Measurements from ENCODE around the gene PDCD7.
"Not testable (repeated sequence)": the region's sequence is repeated elsewhere in the genome, so short reads cannot be mapped to it uniquely, and the experiment has no call there.

The PDCD7 gene

DNA sequence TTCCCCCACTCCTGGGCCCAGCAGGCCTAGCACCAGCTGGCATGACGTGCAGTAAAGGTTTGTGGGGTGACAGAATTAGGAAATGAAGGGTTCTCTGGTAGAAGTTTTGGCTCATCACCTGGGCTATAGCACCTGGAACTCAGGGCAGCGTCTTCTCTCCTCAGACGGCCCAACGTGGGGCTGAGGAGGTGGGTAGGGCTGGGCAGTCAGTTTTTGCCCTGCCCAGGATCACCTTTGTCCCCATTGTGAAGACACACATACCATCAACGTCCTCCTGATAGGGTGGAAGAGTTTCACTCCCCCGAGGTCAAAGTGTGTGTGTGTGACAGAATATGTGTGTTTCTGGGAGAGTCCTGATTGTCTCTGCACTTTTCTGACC lies 45.0 kb downstream of the PDCD7 start:
- no peak for DNase-seq

DNA sequence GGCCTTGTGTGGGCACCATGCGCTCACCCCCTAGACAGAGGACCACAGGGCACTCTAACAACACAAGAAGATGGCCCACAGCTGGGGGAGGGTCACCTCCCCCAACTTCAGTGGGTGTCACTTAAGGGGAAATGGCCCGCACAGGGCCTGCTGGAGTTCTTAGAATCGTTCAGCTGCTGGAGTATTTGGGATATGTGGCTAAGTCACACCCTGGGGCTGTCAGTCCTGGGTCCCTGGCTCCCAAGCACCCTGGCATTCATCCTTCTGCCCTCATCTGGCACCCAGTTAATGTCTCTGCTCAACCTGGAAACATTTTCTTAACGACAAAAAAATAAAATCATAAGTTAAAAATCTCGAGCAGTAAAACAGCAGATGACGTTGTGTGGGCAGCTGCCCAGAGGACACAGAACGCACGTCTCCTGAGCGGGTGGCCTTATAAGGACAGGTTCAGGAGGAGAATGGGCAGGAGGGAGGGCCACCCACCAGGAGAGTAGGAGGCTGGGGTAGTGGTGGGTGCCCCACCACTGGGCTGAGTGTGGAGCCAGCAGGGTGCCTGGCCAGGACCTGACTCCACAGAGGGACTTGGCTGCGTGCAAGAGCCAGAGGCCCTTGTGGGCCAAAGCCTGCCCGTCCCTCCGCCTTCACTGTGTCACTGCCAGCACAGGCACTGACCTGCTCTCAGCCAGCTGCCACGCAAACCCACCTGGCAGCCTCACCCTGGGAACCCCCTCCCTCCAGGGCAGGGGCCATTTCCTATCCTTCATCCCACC lies 45.5 kb downstream of the PDCD7 start:
- no peak for DNase-seq

- DNase-seq: no peak
Observed at GRCh38 chr15:65087411-65087810, 46.2 kb downstream of the PDCD7 start.

DNA sequence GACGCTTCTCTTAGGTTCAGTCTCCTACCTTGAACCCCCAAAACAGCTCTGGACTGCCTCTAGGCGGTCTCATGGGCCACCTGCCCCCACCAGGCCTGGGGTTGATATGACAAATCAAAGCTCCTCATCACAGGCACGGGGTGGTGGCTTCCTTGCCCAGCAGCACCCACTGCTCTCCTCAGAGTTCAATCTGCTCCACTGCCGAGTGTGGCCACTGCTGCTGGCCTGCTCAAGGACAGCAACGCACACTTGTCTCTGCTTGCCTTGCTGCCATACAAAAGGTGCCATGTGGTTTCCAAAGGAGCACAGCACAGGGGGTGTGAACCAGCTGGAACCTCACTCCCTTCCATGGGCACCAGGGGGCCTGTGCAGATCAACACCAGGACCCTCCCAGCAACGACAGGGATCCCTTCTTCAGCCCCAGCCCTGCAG lies 46.9 kb downstream of the PDCD7 start:
- DNase-seq: no peak

GRCh38 chr15:65085990-65086679 lies 47.5 kb downstream of the PDCD7 start:
- peak in 1 of 2 experiments; percentile 38 for DNase-seq

DNA sequence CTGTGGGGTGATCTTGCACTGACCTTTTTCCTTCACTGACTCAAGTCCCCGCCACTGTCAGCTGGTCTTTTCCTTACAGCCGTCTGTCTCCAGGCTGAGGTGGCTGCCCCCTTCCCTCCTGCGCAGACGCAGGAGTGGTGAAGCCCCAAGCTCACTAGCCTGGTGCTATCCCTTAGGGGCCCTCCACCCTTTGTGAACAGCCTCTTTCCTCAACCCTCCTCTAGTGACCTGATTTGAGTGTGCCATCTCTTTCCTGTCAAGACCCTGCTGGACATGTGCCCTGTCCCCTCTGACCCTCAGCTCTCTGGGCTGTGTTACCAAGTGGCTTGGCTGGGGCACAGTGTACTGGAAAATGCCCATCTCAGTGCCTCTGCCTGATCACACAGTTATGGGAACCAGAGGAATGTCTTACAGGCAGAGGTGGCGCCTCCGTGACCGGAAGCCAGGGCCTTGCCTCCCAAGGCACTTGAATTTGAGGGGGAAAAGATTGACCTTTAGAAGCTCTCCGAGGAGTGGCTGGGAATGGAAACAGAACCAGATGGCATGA lies 48.3 kb downstream of the PDCD7 start:
- DNase-seq: no peak

- DNase-seq: no peak
Observed at GRCh38 chr15:65084500-65085206, 49.0 kb downstream of the PDCD7 start.

GRCh38 chr15:65083262-65083701 lies 50.3 kb downstream of the PDCD7 start:
- DNase-seq: no peak

DNA sequence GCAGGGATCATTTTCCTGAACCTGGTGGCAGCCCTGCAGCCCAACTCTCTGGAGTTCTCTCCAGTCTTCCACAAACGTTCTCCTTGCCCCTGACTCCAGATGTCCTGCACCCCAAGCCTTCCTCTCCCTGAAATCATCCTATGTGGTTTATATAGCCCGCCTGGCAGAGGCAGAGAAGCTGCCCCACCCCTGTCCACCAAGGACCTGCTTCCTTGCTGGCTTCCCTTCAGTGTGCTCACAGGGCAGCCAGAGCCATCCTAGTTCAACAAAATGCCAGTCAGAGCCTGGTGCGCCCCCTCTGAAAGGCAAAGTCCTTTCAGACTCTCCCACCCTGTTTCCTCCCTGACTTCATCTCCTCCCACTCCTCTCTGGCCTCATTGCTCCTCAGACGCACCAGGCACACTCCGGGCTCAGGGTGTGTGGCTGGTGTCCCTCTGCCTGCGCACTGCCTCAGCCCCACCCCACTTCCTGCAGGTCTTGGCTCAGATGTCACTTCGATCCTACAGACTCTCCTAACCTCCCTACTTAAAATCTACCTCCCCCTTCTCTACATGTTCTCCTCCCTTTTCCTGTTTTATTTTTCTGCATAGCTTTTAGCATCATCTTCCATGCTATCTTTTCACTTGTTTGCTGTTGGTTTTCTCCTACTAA lies 51.2 kb downstream of the PDCD7 start:
- DNase-seq: peak in 1 of 2 experiments; percentile 32

- peak; percentile 47 to 56 for DNase-seq
Observed at GRCh38 chr15:65081758-65082157, 51.9 kb downstream of the PDCD7 start.

DNA sequence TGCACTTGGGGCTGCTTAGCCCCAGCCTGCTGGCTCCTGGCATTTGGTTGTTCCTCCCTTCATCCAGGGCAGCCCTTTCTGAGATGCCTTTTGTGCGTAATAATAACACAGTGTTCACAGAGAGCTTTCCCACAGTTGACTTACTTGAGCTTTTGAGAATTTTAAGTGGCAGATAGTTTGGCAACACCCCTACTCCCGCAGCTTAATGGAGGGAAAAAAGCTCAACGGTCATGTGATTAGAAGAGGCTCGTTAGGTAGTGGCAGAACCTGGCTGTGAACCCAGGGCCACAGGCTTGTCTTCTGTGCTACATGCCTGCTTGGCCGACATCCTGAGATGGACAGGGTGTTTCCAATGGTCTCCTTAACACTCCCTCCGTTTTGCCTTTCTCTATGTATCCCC lies 52.3 kb downstream of the PDCD7 start:
- no peak for DNase-seq

DNA sequence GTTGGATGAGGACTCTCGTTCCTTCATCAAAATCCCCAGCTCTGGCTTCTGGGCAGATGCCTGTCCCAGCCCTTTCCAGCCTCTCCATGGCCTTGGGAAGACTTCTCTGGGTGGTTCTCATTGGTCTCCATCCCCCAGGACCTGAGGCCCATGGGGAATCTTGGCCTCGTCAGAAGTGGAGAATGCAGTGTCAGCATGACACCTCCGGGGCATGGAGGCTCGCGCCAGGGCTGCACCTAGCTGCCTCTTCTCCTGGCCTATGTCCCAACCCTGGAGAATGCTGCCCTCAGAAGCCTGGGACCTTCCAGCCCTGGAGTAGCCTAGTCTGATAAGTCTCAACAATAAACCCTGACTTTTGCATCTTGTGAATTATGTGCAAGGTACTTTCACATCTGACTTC lies 54.0 kb downstream of the PDCD7 start:
- no peak for DNase-seq

DNA sequence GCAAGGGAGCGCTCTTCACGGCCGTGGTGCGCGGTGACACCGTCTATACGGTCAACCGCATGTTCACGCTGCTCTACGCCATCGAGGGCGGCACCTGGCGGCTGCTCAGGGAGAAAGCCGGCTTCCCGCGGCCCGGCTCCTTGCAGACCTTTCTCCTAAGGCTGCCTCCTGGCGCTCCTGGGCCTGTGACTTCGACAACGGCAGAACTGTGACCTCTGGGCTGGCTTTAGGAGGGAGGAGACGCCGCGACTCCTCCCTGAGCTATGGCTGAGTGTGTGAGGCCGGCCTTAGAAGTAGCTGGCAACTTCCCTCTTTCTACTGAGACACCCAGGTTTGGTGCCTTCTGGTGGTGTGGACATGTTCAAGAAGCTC lies 55.6 kb downstream of the PDCD7 start:
- DNase-seq: peak; percentile 70 to 77

DNA sequence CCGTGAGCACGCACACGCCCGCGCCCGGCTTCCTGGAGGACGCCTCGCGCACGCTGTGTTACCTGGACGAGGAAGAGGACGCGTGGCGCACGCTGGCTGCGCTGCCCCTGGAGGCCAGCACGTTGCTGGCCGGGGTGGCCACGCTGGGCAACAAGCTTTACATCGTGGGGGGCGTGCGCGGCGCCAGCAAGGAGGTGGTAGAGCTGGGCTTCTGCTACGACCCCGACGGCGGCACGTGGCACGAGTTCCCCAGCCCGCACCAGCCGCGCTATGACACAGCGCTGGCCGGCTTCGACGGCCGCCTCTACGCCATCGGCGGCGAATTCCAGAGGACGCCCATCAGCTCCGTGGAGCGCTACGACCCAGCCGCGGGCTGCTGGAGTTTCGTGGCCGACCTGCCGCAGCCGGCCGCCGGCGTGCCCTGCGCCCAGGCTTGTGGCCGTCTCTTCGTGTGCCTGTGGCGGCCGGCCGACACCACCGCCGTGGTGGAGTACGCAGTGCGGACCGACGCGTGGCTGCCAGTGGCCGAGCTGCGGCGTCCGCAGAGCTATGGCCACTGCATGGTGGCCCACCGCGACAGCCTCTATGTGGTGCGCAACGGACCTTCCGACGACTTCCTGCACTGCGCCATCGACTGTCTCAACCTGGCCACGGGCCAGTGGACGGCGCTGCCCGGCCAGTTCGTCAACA lies 56.2 kb downstream of the PDCD7 start:
- no peak for DNase-seq

DNA sequence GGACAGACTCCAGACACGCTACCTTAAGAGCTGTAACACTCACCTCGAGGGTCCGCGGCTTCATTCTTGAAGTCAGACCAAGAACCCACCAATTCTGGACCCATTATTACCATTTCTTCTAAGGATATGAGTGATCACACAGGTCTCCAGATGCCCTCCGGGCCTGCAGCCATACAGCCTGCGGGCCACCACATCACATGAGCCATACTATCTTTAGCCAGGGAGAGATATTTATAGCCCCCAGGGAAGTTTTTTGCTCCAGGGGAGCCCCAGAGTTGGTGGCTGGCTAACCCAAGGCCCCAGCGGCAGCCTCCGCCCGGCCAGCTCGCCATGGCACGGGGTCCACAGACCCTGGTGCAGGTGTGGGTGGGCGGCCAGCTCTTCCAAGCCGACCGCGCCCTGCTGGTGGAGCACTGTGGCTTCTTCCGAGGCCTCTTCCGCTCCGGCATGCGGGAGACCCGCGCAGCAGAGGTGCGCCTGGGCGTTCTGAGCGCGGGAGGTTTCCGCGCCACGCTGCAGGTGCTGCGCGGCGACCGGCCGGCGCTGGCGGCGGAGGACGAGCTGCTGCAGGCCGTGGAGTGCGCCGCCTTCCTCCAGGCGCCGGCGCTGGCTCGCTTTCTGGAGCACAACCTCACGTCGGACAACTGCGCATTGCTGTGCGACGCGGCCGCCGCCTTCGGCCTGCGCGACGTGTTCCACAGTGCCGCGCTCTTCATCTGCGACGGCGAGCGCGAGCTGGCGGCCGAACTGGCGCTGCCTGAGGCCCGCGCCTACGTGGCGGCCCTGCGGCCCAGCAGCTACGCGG lies 56.9 kb downstream of the PDCD7 start, which contains the start of gene KBTBD13:
Gene KBTBD13, plus strand, starts transcription at position 261 of the 805 bp plus-strand sequence. Its CDS starts 70 bp downstream, at position 331.
- DNase-seq: no peak

DNA sequence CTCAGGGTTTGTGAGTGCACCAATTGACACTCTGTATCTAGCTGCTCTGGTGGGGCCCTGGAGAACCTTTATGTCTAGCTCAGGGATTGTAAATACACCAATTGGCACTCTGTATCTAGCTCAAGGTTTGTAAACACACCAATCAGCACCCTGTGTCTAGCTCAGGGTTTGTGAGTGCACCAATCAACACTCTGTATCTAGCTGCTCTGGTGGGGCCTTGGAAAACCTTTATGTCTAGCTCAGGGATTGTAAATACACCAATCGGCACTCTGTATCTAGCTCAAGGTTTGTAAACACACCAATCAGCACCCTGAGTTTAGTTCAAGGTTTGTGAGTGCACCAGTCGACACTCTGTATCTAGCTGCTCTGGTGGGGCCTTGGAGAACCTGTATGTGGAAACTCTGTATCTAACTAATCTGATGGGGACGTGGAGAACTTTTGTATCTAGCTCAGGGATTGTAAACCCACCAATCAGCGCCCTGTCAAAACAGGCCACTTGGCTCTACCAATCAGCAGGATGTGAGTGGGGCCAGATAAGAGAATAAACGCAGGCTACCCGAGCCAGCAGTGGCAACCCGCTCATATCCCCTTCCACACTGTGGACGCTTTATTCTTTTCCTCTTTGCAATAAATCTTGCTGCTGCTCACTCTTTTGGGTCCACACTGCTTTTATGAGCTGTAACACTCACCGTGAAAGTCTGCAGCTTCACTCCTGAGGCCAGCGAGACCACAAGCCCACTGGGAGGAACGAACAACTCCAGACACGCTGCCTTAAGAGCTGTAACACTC lies 57.8 kb downstream of the PDCD7 start:
- DNase-seq: not testable (repeated sequence)

GRCh38 chr15:65074946-65075345 lies 58.7 kb downstream of the PDCD7 start:
- not testable (repeated sequence) for DNase-seq

- no peak for DNase-seq
Observed at GRCh38 chr15:65072617-65073016, 61.0 kb downstream of the PDCD7 start.

DNA sequence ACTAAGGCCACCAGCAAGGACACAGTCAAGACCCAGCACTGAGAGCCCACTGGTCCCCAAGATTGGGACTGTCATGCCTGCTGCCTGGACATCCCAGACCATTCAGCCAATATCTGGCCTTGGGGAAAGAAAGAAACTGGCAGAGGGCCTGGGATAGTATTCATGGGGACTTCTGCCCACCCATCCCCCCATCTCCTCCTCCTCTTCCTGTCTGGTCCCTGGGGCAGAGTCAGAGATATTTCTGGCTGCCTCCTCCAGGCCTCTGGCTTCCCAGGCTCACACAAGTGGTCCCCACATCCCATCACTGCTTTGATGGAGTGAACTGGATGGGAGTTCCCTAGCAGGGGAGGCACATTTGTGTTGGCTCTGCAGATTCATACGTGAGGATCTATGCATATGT lies 61.6 kb downstream of the PDCD7 start:
- DNase-seq: no peak

GRCh38 chr15:65071381-65071811 lies 62.2 kb downstream of the PDCD7 start:
- no peak for DNase-seq
